CD8-positive, alpha-beta memory T cell (primary cell): ENCODE results near the gene STX12. TPM values are rescaled to one million over a fixed set of nuclear protein-coding genes. Genes with fewer than 3 reads are reported as not detected.

Experiments used
- CTCF ChIA-PET: fragments of 350-600 bp; sonication (Branson Sonifier 250); formaldehyde crosslinking; loops from one replicate; lab custom pipeline; 2021; ENCODE audit warnings: antibody characterized with exemption; lab: Charles Lee
- POLR2A ChIA-PET: fragments of 350-600 bp; sonication (Branson Sonifier 250); formaldehyde crosslinking; loops from one replicate; lab custom pipeline; 2021; ENCODE audit warnings: antibody characterized with exemption; lab: Charles Lee
- DNase-seq, 5 donors: peaks; one replicate each; pipeline versions ENCODE4 v3.0.0 to v3.0.0-alpha.2; 2020 to 2022; ENCODE audit warnings: mixed read lengths in 1 of 5
- H3K27ac ChIP-seq: one replicate; pipeline ENCODE4 v1.7.0; 2013; ENCODE audit warnings: low read depth, mild to moderate bottlenecking, low read length, moderate library complexity
- H3K27me3 ChIP-seq: 2 replicates; pipeline ENCODE4 v1.7.0; 2013; ENCODE audit warnings: low read length, mild to moderate bottlenecking; ENCODE audit not compliant: insufficient read depth, poor library complexity, severe bottlenecking
- H3K36me3 ChIP-seq: 2 replicates; pipeline ENCODE4 v1.7.0; 2013; ENCODE audit warnings: mild to moderate bottlenecking, low read length, moderate library complexity; ENCODE audit not compliant: insufficient read depth
- H3K4me1 ChIP-seq: 2 replicates; pipeline ENCODE4 v1.7.0; 2013; ENCODE audit warnings: mild to moderate bottlenecking, low read length, moderate library complexity; ENCODE audit not compliant: insufficient read depth
- H3K4me3 ChIP-seq: 2 replicates; pipeline ENCODE4 v1.7.0; 2013; ENCODE audit warnings: mild to moderate bottlenecking, low read length
- H3K9me3 ChIP-seq: 2 replicates; pipeline ENCODE4 v1.7.0; 2013; ENCODE audit warnings: mild to moderate bottlenecking, low read length
- H3K27ac Mint-ChIP-seq, 8 donors: one replicate each; pipeline ENCODE4 v1.8.0; 2020 to 2021; ENCODE audit warnings: mixed read lengths in 8 of 8, mild to moderate bottlenecking in 6 of 8, inconsistent platforms in 3 of 8, moderate library complexity in 3 of 8
- H3K27me3 Mint-ChIP-seq, 2 donors: one replicate each; pipeline ENCODE4 v1.8.0; 2020 to 2021; ENCODE audit warnings: mixed read lengths in 2 of 2, mild to moderate bottlenecking in 1 of 2, moderate library complexity in 1 of 2
- H3K36me3 Mint-ChIP-seq, 3 donors: one replicate each; pipeline ENCODE4 v1.8.0; 2020 to 2021; ENCODE audit warnings: mixed read lengths in 3 of 3, inconsistent platforms in 1 of 3, mild to moderate bottlenecking in 1 of 3
- H3K4me1 Mint-ChIP-seq, 3 donors: one replicate each; pipeline ENCODE4 v1.8.0; 2020 to 2021; ENCODE audit warnings: mixed read lengths in 3 of 3, inconsistent platforms in 1 of 3, mild to moderate bottlenecking in 1 of 3
- H3K4me3 Mint-ChIP-seq, 7 donors: one replicate each; pipeline ENCODE4 v1.8.0; 2020 to 2021; ENCODE audit warnings: mixed read lengths in 7 of 7, mild to moderate bottlenecking in 6 of 7, moderate library complexity in 4 of 7, inconsistent platforms in 2 of 7
- H3K9me3 Mint-ChIP-seq, 5 donors: one replicate each; pipeline ENCODE4 v1.8.0; 2020 to 2022; ENCODE audit warnings: mixed read lengths in 5 of 5, mild to moderate bottlenecking in 3 of 5, moderate library complexity in 2 of 5, inconsistent platforms in 1 of 5
- polyA plus RNA-seq: library from polyadenylated mRNA; unstranded; fragments of 300-500 nt; fragmentation: Illumina TruSeq; gene quantifications from one replicate; pipeline ENCODE4 v1.2.3, GENCODE V29; 2021
- total RNA-seq, 2 experiments: library from RNA; stranded (reverse); gene quantifications; one replicate each; pipeline ENCODE4 v1.2.3, GENCODE V29; 2021

STX12 gene
- total and polyA plus RNA-seq, 3 experiments from 2014 or later: 18.8 to 23.4 (median 21.3) TPM

DNA sequence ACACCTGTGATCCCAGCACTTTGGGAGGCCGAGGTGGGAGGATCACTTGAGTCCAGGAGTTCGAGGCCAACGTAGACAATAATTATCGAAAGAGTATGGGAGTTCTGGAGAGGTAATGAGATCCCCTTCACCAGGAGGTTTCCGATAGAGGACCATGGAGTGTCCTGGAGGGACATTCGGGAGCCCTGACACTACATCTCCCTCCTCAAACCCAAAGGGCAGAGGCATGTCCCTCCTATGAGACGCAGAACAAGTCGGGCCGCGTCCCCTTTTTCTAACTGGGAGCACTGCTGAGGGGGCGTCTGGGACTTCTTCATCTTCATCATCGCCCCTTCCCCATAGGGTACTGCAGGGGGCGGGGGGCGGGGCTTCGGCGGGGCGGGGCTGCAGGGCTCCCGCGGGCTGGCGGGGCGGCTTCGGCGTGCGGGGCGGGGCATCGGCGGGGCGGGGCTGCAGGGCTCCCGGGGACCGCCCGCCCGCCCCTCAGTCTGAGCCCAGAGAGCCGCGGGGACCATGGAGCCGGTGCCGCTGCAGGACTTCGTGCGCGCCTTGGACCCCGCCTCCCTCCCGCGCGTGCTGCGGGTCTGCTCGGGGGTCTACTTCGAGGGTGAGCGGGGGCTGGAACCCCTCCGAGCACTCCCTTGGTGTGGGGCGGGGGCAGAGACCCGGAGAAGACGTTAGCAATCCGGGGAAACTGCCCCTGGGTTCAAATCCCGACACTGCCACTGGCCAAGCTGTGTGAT lies 99.2 kb downstream of the STX12 start, which contains the start of gene THEMIS2:
THEMIS2 (plus strand) TSS at position 486 of the 743 bp plus-strand sequence; CDS start at position 514, 28 bp downstream.
- Histone ChIP-seq H3K4me1 (peaks cover 54% of the 10 kb centered on the region), H3K27me3 (no peaks in the 10 kb centered on the region), H3K9me3 (no peaks in the 10 kb centered on the region), H3K27ac (peak within 1 kb of the TSS; percentile 74), H3K4me3 (peak within 1 kb of the TSS; percentile 95), H3K36me3 (peaks cover 8% of the 10 kb centered on the region)
- peak; percentile 62 to 86 (median 74) for DNase-seq
- ChIA-PET POLR2A (interaction anchor here (1.0 kb wide), 1 partner anchor 15 kb away, joined by 4 read pairs; no protein-coding TSS in a partner anchor), CTCF (interaction anchor here (1.6 kb wide), 1 partner anchor 107 kb away, joined by 3 read pairs; no protein-coding TSS in a partner anchor)
- Mint-ChIP-seq H3K27me3 (no peaks in the 10 kb centered on the region), H3K27ac (peak within 1 kb of the TSS; percentile 42 to 97 (median 93)), H3K9me3 (no peaks in the 10 kb centered on the region), H3K4me1 (peaks cover 36 to 63% (median 47%) of the 10 kb centered on the region in 3 donors), H3K36me3 (peaks cover 0 to 19% (median 0%) of the 10 kb centered on the region in 3 donors), H3K4me3 (peak within 1 kb of the TSS; percentile 86 to 100 (median 98))

DNA sequence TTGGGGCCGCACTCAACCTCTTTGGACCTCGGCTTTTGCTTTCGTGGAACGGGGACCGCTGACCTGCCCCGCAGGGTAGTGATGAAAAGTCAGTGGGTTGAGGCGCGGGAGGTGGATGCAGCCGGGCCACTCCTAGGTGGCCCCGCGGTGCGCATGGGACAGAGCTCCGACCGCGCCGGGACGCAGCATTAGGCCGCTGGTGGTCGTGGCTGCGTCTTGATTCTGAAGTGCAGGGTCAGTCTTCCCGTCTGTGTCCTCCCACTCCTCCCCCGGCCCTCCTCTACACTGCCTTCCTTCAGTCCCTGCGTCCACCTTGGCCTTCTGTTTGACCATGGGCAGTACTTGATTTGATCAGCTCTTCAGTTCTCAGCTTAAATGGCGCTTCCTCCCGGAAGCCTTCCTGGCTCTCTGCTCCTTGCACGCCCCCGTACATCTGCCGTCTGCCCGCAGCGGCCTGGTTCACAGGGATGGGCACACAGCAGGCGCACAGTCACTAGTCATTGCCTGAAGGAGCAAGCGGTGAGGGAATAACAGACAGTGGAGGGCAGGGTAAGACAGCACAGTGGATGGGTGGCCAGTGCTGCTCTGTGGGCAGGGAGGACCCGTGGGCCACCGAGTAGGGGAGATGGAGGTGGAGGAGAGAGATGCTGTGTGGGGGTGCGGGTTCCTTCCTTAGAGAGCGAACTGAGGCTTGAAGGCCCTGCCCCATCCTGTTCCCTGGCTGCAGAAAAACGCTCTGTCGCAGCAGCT lies 100.0 kb downstream of the STX12 start:
- DNase-seq: peak in 1 of 5 donors; percentile 39
- CTCF ChIA-PET: interaction anchor here (1.6 kb wide), 1 partner anchor 106 kb away, joined by 3 read pairs; no protein-coding TSS in a partner anchor
- Mint-ChIP-seq H3K4me3 (peak overlapping the region; percentile 86 to 100 (median 98)), H3K27me3 (no peaks in the 10 kb centered on the region), H3K4me1 (peaks cover 35 to 62% (median 46%) of the 10 kb centered on the region in 3 donors), H3K27ac (peak overlapping the region; percentile 15 to 97 (median 93)), H3K36me3 (peaks cover 0 to 21% (median 0%) of the 10 kb centered on the region in 3 donors), H3K9me3 (no peaks in the 10 kb centered on the region)
- Histone ChIP-seq H3K27ac (peak overlapping the region; percentile 74), H3K9me3 (no peaks in the 10 kb centered on the region), H3K4me3 (peak overlapping the region; percentile 95), H3K36me3 (peaks cover 8% of the 10 kb centered on the region), H3K4me1 (peaks cover 52% of the 10 kb centered on the region), H3K27me3 (no peaks in the 10 kb centered on the region)
- POLR2A ChIA-PET: interaction anchor here (1.0 kb wide), 1 partner anchor 14 kb away, joined by 4 read pairs; no protein-coding TSS in a partner anchor

DNA sequence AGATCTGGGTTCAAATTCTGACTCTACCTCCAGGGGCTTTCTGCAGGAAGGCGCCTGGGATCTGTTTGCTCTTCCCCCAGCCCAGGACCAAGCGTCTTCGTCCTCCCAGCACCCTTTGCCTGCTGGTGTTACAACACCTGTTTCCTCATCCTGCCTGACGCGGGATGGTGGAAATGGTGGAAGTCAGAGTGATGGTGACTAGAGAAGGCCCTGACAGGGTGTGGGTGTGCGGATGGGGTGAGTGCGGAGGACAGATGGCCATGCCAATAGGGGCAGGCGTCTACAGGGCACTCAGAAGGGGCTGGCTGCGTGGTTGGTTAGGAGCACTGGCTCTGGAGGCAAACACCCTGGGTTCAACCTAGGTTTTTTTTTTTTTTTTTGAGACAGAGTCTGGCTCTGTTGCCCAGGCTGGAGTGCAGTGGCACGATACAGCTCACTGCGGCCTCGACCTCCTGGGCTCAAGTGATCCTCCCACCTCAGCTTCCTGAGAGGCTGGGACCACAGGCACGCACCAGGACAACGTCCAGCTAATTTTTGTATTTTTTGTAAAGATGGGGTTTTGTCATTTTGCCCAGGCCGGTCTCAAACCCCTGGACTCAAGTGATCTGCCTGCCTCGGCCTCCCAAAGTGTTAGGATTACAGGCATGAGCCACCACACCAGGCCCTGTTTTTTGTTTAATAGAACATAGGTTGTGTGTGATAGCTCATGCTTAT lies 100.8 kb downstream of the STX12 start:
- Histone ChIP-seq H3K36me3 (peaks cover 13% of the 10 kb centered on the region), H3K27ac (peak overlapping the region; percentile 74), H3K9me3 (no peaks in the 10 kb centered on the region), H3K27me3 (no peaks in the 10 kb centered on the region), H3K4me1 (peaks cover 44% of the 10 kb centered on the region), H3K4me3 (peak overlapping the region; percentile 95)
- no peaks in the 10 kb centered on the region for H3K27me3 Mint-ChIP-seq
- peak overlapping the region; percentile 86 to 100 (median 98) for H3K4me3 Mint-ChIP-seq
- ChIA-PET CTCF (interaction anchor here (1.6 kb wide), 1 partner anchor 106 kb away, joined by 3 read pairs; no protein-coding TSS in a partner anchor), POLR2A (interaction anchor here (0.5 kb wide), 1 partner anchor 326 kb away, joined by 3 read pairs; no protein-coding TSS in a partner anchor)
- H3K36me3 Mint-ChIP-seq: peaks cover 0 to 30% (median 3%) of the 10 kb centered on the region in 3 donors
- peak in 1 of 5 donors; percentile 23 for DNase-seq
- peak overlapping the region in 6 of 8 donors; percentile 68 to 97 (median 92) for H3K27ac Mint-ChIP-seq
- peaks cover 33 to 63% (median 44%) of the 10 kb centered on the region in 3 donors for H3K4me1 Mint-ChIP-seq
- no peaks in the 10 kb centered on the region for H3K9me3 Mint-ChIP-seq

Other genes with a start within 250 kb of the STX12 start
- gene AHDC1, start 169.1 kb upstream of the STX12 start, total RNA-seq: 10 to 100 TPM; 11.5 TPM
- gene AHDC1, start 169.1 kb upstream of the STX12 start, polyA plus RNA-seq: 1.9 TPM
- gene FGR, start 138.0 kb upstream of the STX12 start, total RNA-seq: 1 to 10 TPM; 1.6 to 1.8 TPM
- 49.6 TPM for gene FGR, start 138.0 kb upstream of the STX12 start, polyA plus RNA-seq
- gene IFI6, start 101.0 kb upstream of the STX12 start, total RNA-seq: 10 to 100 TPM; 10.7 to 12.3 TPM
- 161 TPM for gene IFI6, start 101.0 kb upstream of the STX12 start, polyA plus RNA-seq
- 10 to 100 TPM; 13.2 to 13.7 TPM for gene FAM76A, start 47.3 kb upstream of the STX12 start, total RNA-seq
- gene FAM76A, start 47.3 kb upstream of the STX12 start, polyA plus RNA-seq: 9.2 TPM
- 10 to 100 TPM; 66.3 to 70.0 TPM for gene PPP1R8, start 57.6 kb downstream of the STX12 start, total RNA-seq
- gene PPP1R8, start 57.6 kb downstream of the STX12 start, polyA plus RNA-seq: 37.5 TPM
- 10 to 100 TPM; 12.4 to 15.6 TPM for gene THEMIS2, start 99.3 kb downstream of the STX12 start, total RNA-seq
- 63.3 TPM for gene THEMIS2, start 99.3 kb downstream of the STX12 start, polyA plus RNA-seq
- 100 to 1,000 TPM; 115 to 118 TPM for gene RPA2, start 141.4 kb downstream of the STX12 start, total RNA-seq
- 203 TPM for gene RPA2, start 141.4 kb downstream of the STX12 start, polyA plus RNA-seq
- gene SMPDL3B, start 161.8 kb downstream of the STX12 start, total RNA-seq: under 1 TPM in 1 of 2 experiments, not detected in 1; 0.27 TPM
- gene SMPDL3B, start 161.8 kb downstream of the STX12 start, polyA plus RNA-seq: not detected
- gene XKR8, start 186.8 kb downstream of the STX12 start, total RNA-seq: 1 to 10 TPM; 7.3 to 8.9 TPM
- gene XKR8, start 186.8 kb downstream of the STX12 start, polyA plus RNA-seq: 23.3 TPM